ENCODE results near the gene CYP2C19.
"Not testable (repeated sequence)": the region's sequence is repeated elsewhere in the genome, so short reads cannot be mapped to it uniquely, and the experiment has no call there.

Gene CYP2C19

DNA sequence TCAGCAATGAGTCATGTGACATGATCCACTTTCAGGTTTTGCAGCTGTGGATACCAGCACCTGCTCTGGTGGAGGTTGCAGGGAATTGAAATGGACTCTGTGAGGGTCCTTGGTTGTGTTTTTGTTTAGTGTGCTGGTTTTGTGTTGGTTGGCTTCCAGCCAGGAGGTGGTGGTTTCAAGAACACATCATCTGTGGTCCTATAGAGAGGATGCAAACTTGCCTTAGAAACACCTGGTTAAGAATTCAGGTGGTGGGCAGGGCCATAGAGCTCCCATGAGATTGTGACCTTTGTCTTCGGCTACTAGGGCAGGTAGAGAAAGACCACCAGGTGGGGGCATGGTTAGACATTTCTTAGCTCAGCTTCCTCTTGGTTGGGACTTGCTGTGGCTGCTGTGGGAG is 116.7 kb downstream of the CYP2C19 start:
- no peak for DNase-seq (ENCODE audit: low spot score)

DNA sequence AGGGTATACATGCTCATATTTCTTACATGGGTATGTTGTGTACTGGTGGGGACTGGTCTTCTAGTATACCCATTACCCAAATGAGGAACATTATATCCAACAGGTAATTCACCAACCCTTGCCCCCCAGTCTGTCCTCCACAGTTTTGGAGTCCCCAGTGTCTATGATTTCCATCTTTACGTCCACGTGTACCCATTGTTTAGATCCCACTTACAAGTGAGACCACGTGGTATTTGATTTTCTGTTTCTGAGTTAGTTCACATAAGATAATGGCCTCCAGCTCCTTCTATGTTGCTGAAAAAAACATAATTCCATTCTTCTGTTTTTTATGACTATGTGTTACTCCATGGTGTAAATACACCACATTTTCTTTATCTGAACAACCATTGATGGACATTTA is 126.6 kb downstream of the CYP2C19 start:
- DNase-seq (ENCODE audit: low spot score) = no peak

DNA sequence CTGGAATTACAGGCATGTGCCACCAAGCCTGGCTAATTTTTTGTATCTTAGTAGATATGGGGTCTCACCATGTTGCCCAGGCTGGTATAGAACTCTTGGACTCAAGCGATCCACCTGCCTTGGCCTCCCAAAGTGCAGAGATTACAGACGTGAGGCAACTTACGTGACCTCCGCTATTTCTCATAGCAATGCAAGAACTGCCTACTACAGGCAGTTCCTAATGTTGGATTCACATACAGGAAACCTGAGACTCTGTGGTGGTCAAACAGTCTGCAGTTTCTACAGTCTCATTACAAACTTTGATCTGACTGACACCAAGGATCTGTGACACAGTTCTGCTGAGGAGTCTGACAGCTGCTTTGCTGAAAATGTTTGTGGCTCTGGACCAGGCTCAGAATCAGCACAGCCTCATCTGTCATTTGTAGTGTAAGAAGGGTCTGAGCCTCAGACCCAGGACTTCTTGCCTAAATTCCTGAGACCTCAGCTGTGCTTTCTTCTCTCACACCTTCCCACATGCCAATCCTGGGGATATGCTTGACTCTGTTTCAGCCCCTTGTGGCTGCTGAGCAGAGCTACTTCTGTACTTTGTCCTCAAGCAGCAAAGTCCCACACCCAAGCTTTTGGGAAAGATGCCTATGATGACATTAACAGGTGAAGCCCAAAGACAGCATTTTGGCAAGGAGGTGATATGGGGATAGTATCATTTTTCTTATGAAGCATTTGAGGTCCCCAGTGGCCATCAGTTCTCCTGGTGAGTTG is 128.0 kb downstream of the CYP2C19 start:
- no peak for DNase-seq (ENCODE audit: low spot score)

DNA sequence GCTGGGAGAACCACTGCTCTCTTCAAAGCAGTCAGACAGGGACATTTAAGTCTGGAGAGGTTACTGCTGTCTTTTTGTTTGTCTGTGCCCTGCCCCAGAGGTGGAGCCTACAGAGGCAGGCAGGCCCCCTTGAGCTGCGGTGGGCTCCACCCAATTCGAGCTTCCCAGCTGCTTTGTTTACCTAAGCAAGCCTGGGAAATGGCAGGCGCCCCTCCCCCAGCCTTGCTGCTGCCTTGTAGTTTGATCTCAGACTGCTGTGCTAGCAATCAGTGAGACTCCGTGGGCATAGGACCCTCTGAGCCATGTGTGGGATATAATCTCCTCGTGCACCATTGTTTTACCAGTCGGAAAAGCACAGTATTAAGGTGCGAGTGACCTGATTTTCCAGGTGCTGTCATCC is 135.9 kb downstream of the CYP2C19 start:
- not testable (repeated sequence) for DNase-seq (ENCODE audit: low spot score)

DNA sequence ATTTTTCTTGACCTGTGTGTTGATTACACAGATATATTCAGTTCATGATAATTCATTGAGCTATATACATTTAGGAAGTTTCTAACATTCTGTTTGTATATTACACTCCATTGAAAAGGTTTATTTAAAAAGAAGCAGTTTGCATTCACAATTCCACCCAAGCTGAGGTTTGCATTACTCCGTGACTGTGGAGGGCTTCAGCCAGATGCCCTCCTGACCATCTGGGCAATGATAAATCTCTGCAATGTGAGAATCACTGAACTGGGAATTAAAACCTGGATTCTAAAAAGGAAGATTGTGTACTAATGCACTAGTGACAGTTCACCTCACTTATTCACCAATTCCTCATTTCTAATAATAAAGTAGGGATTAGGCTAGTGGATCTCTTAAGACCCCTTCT is 139.6 kb downstream of the CYP2C19 start:
- no peak for DNase-seq (ENCODE audit: low spot score)

DNA sequence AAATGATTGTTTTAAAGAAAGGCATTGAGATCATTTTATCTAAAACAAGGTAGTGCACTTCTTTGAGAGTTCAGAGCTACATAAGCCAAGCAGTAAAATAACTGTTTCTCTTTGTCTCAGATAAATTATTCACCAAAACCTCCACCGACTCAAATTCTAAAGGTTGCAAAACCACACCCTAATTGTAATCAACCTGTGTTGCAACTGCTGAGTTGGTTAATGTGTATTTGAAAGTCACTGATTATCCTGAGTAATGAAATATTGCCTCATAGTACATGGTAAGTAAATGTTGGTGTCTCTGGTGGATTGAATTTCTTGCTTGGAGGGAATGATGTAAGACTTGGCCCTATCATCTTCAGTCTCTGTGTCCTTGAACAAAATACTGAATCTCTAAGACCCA is 140.1 kb downstream of the CYP2C19 start:
- DNase-seq (ENCODE audit: low spot score) = no peak

All from COLO829 (cell line).